Measurements from ENCODE around the gene MIF. TPM values are rescaled to one million over a fixed set of nuclear protein-coding genes. Genes with fewer than 3 reads are reported as not detected.
"Not testable (repeated sequence)": the region's sequence is repeated elsewhere in the genome, so short reads cannot be mapped to it uniquely, and the experiment has no call there.

Gene MIF
- total RNA-seq, 4 donors from 2014 or later, result 77.1 to 189 (median 124) TPM

DNA sequence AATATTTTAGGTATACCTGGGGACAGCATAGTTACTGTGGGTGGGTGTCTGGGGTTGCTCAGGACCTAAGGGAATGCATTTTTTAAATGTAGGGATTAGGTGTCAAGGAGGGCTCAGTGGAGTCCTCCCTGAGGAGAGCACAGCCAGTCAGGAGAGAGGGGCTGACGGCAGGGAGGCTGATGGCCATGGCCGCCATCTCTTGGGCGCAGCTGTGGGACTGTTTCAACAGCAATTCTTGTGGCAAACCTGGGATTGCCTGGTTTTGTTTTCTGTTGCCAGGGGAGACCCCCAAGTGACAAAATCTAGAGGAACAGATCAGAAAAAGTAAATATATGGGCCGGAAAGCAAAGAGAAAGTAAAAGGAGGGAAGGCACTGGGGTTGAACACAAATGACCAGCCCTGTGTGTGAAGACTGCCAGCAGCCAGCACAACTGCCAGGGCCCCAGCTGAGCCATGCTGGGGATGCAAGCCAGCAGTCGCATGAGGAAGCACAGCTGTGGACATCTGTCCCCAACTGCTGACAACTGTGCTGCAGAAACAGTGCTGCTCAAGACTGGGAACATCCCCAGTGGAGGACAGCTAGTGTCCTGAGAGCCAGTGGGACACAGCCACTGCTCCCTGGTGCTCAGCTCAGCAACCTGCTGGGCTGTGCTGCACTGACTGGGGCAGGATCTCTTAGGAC lies 10.5 kb downstream of the MIF start:
- Histone ChIP-seq H3K36me3 (no peaks in the 10 kb centered on the region), H3K4me1 (no peaks in the 10 kb centered on the region), H3K27ac (no peak overlapping the region), H3K9me3 (no peaks in the 10 kb centered on the region), H3K27me3 (no peaks in the 10 kb centered on the region), H3K4me3 (no peak overlapping the region)
- TF ChIP-seq POLR2A (IDR thresholded peaks at IDR 0.05) (no peak), CTCF (IDR thresholded peaks at IDR 0.05) (no peak)
- DNase-seq, result no peak
- intact Hi-C loops (cut with DNase I; ENCODE audit: low total_unique reads), result no loop called here

GRCh38 chr22:23906641-23907040 lies 12.5 kb downstream of the MIF start:
- DNase-seq, result no peak
- H3K4me1 ChIP-seq, result no peaks in the 10 kb centered on the region
- intact Hi-C loops (cut with DNase I; ENCODE audit: low total_unique reads), result no loop called here
- TF ChIP-seq CTCF (IDR thresholded peaks at IDR 0.05), result no peak
- TF ChIP-seq POLR2A (IDR thresholded peaks at IDR 0.05), result no peak
- no peaks in the 10 kb centered on the region for H3K36me3 ChIP-seq
- no peak overlapping the region for H3K27ac ChIP-seq
- H3K4me3 ChIP-seq, result no peak overlapping the region
- H3K27me3 ChIP-seq, result no peaks in the 10 kb centered on the region
- no peaks in the 10 kb centered on the region for H3K9me3 ChIP-seq

DNA sequence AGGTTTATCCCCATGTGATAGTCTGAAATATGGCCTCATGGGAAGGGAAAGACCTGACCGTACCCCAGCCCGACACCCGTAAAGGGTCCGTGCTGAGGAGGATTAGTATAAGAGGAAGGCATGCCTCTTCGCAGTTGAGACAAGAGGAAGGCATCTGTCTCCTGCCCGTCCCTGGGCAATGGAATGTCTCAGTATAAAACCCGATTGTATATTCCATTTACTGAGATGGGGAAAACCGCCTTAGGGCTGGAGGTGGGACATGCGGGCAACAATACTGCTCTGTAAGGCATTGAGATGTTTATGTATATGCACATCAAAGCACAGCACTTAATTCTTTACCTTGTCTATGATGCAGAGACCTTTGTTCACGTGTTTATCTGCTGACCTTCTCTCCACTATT lies 13.2 kb downstream of the MIF start:
- H3K4me1 ChIP-seq; DNase-seq; intact Hi-C loops (cut with DNase I; ENCODE audit: low total_unique reads): not testable (repeated sequence)

GRCh38 chr22:23908587-23909205 lies 14.5 kb downstream of the MIF start:
- Histone ChIP-seq H3K9me3 (no peaks in the 10 kb centered on the region), H3K27ac (no peak overlapping the region), H3K4me3 (no peak overlapping the region), H3K27me3 (no peaks in the 10 kb centered on the region), H3K36me3 (no peaks in the 10 kb centered on the region), H3K4me1 (no peaks in the 10 kb centered on the region)
- no peak for DNase-seq
- TF ChIP-seq CTCF (IDR thresholded peaks at IDR 0.05) (no peak), POLR2A (IDR thresholded peaks at IDR 0.05) (no peak)
- intact Hi-C loops (cut with DNase I; ENCODE audit: low total_unique reads), result no loop called here

More for the DNA sequence above, 13.2 kb downstream of the MIF start:
- not testable (repeated sequence) for H3K27ac ChIP-seq, H3K4me3 ChIP-seq, H3K36me3 ChIP-seq, H3K27me3 ChIP-seq, H3K9me3 ChIP-seq

DNA sequence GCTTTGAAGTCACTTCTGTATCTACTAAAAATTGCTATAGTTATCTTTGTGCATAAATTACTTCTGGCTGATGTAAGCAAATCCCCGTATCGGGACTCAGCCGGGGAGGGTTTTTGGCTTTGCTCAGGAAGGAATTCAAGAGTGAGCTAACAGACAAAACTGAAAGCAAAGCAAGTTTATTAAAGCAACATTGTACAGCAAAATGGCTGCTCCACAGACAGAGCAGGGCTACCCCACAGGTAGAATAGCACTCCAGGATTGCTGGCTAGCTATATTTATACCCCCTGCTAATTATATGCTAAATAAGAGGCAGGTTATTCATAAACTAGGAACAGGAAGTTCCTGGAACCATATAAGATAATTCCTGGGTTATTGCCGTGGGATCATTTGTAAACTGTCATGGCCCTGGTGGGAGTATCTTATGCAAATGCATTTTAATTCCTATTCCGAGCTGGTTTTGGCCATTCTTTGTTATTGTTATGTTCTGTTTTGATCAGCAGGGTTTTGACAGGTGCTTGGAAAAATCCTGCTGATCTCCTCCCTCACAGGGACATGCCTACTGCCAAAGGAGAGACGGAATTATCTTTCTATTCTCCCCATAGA lies 15.2 kb downstream of the MIF start:
- Histone ChIP-seq H3K4me3 (no peak overlapping the region), H3K27ac (peak overlapping the region in 1 of 2 donors; percentile 18), H3K4me1 (no peaks in the 10 kb centered on the region), H3K27me3 (no peaks in the 10 kb centered on the region), H3K9me3 (no peaks in the 10 kb centered on the region), H3K36me3 (no peaks in the 10 kb centered on the region)
- no peak for TF ChIP-seq CTCF (IDR thresholded peaks at IDR 0.05)
- TF ChIP-seq POLR2A (IDR thresholded peaks at IDR 0.05), result no peak
- peak in 1 of 2 donors; percentile 16 for DNase-seq
- intact Hi-C loops (cut with DNase I; ENCODE audit: low total_unique reads), result no loop called here
